ENCODE results near the gene ICOS. TPM values are rescaled to one million over a fixed set of nuclear protein-coding genes. Genes with fewer than 3 reads are reported as not detected.

ICOS gene
- polyA plus RNA-seq, 3 donors, result 0.13 to 0.33 TPM; not detected in 1

DNA sequence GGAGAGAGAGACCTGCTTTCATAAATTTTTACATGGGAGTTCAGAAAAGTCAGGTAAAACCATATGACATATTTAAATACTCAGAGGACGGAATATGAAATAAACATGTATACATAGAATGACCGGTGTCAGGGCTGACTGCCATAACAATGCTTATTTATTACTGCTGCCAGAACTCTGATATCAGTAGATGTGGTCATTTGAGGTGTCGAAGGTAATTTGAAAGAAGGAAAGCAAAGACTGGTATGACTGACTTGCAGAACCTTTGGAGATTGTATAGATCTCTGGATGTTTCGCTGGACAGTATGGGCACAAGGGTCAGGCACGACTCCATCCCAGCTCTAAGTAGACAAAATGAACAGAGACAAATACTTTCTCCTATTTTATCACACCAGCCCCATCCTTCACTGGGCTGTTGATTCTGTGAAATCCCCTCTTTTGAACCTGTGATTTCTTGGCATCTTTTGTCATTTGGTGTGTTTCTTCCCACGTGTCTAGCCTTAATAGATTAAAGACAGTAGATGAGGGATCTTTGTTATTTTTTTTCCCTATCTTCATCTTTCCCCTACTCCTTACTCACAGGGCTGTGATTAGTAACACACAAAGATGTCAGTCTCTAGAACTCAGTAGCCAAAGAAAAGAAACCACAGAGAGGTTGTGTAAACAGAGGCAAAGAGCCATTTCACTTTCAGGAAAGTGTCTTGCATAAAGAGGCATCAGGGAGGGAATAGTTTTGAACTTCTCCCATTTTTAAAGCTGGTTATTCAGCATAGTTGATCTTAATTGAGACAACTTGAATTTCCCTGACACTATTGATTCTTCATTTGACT is 61.6 kb downstream of the ICOS start:
- WGBS, 3 donors, result 65 to 79% (median 77%) methylated on average over 6 of the region's 6 CpGs
- H3K27ac ChIP-seq (ENCODE audit: low read depth, low read length), result no peak overlapping the region

DNA sequence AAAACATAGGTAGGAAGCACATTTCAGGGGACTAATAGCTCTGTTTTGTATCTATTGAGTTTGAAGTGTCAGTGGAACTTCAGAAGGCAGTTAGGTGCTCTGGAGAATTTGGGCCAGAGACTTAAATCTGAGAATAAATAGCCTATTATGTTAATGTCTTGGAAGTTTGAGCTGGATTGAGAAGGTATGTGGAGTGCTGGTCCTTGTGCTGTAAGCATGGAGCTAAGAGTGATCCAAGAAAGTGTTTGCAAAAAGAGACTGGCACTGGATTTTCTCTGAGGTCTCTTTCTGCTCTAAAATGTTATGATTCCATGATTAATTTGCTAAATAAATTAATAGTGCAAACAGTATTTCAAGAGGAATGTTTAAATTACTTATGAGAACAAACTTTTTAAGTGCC is 63.3 kb downstream of the ICOS start:
- no peak overlapping the region for H3K27ac ChIP-seq (ENCODE audit: low read depth, low read length)

DNA sequence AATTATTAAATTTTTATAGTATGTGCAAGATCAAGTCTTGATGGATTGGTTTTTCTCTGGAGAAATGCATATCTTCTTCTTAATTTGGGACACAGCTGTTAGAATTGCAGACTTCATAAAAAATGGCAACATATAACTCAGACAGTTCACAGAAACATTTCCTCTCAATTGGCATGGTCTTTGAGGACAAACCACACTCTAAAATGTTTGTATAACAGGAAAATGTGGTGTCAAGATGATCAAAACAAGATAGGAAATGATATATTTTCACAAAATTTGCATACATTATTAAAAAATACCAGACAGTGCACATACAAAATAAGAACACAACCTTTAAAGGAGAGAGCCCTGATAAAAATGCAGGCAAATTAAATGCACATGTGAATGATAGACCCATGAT is 63.9 kb downstream of the ICOS start:
- H3K27ac ChIP-seq (ENCODE audit: low read depth, low read length), result no peak overlapping the region

DNA sequence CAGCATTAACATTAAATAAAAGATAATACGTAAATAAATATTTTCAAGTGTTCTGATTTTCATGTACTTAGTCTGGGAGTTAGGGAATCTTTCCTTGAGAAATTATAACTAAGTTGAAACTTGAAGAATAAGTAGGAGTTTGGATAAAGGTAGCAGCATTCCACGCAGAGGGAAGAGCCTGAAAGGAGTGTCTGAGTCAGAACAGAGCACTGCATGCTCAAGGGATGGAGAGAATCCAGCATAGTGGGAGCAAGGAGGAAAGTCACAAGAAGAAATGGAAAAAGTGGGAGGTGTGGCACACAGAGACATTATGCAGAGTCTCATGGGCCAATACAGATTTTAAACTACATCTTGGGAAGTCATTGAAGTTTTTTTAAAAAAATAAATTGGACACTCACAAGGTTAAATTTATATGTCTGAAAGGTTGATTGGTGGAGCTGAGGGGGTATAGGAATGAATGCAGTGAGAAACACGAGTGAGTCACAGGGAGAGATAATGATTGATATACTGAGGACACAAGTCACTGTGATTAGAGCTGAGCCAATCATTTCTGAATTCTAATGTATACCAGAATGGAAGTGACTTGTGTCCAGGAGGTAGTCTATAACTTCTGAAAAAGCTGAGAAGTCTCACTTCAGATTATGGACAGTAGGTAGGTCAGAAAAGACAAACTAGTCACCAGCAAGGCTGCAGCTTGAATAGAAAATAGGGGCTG is 66.9 kb downstream of the ICOS start:
- H3K27ac ChIP-seq (ENCODE audit: low read depth, low read length), result no peak overlapping the region
- WGBS, 3 donors, result 61 to 78% (median 69%) methylated on average over 3 of the region's 3 CpGs

DNA sequence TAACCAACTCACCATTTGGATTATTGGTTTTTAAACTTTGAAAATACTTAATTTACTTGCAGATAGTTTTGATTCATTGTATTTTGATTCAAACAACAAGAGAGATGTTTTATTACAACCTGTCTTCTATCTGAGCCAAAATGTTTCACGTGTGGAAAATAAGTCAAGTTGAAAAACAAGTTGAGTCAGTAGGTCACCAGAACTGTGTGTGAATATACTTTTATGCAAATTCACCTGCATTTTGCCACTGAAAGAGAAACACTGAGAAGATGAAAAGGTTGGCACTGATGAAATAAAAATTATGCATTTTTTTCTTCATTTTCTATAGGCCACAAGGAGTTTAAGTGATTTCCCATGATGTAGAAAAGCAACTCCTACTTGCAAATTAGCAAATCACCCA is 68.3 kb downstream of the ICOS start:
- 35 to 82% (median 65%) methylated on average over 1 of the region's 1 CpG for WGBS, 3 donors
- H3K27ac ChIP-seq (ENCODE audit: low read depth, low read length), result no peak overlapping the region

DNA sequence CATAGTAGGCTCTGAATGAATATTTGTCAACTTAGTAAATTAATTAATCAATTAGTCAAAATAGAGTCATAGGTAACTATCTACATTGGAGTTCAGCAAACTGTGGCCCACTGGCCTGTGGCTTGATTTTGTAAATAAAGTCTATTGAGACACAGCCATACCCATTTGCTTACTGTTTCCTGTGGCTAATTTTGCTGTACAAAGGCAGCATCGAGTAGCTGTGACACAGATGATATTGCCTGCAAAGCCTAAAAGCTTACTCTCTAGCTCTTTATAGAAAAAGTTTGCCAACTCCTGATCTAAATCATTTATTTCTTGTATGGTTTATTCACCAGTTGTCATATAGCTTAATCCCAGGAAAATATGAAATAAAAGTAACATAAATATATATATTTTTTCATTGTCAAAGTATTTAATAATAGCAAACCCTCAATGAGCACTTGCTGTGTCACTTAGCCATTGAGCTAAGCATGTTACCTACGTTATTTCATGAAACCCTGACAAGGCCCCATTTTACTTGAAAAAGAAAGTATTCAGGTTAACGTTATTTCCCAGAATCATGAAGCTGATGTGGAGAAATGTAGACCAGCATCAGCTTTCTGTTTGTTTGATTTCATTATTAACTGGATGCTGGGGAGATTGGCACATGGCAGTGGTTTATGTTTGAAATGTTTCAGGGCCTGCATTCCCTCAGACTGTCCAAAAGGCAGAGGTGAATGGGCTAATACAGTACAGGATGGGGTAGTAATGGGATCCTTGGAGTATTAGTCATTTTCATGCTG is 69.6 kb downstream of the ICOS start:
- WGBS, 3 donors, result 79 to 81% (median 80%) methylated on average over 3 of the region's 3 CpGs

DNA sequence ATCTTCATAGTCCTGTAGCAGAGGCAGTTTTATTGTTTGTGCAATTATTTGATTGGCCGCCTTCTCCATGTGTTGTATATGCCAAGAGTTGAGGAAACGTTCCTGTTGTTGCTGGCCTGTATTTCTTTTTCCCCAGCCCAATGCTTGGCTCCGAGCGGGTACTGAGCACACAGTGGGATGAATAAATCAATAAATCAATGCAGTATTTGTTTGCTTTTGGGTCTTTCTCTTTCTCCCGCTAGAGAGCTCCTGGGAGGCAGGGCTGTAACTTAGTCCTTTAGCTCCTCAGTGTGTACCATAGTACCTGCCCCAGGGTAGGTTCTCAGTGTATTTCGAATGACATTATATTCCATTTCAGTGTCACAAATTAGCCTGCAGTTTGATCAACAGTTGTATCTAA is 71.8 kb downstream of the ICOS start:
- 66 to 90% (median 86%) methylated on average over 6 of the region's 6 CpGs for WGBS, 3 donors
- no peak overlapping the region for H3K27ac ChIP-seq (ENCODE audit: low read depth, low read length)

More for the DNA sequence above, 69.6 kb downstream of the ICOS start:
- no peak overlapping the region for H3K27ac ChIP-seq (ENCODE audit: low read depth, low read length)

DNA sequence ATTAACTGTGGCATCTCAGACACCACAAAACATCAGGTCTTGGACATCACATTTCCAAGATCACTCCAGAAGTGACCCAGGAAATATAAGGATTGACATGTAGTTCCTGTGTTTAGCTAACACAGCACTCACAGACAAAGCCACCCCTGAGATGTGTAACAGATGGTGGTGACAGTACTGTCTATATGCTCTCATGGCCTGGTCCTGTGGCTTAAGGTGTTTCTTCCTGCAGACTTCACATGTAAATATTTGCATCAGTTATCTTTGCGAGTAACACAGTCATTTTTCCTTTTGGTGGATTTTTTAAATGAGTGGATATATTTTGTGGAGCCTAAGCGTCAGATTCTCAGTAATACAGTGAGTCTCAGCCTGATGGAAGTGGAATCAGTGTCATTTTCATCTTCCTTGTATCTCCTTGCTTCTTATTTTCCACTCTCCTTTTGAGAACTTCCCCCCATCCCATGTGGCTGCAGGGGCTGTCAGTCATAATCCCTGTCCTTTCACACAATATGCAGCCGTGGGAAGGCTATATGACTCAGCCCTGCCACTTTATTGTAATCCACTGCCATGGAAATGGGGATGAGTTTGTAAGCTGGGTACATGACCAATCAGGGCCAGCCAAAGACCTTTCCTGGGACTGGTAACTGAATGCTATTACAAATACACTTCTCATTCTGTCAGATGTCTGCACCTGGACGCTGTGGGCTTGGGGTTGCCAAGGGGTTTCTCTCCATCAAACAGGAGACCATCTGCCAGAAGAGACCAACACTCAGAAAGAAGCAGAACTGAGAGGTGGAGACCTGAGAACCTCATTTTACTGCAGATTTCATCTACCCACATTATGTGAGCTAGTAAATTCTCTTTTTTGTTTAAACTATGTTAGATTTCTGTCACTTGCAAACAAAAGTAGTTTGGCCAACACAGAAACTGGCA is 74.3 kb downstream of the ICOS start:
- WGBS, 3 donors, result 83 to 87% (median 85%) methylated on average over 4 of the region's 4 CpGs
- H3K27ac ChIP-seq (ENCODE audit: low read depth, low read length), result no peak overlapping the region

Other genes with a start within 250 kb of the ICOS start
- 1 to 10 TPM in 1 of 3 donors, under 1 TPM in 2; 0.25 to 2.0 (median 0.59) TPM for gene CD28, start 230.1 kb upstream of the ICOS start, polyA plus RNA-seq
- under 1 TPM; 0.22 to 0.43 (median 0.36) TPM for gene CTLA4, start 69.0 kb upstream of the ICOS start, polyA plus RNA-seq